H9 (cell line): ENCODE measurements around the gene ATPAF1. TPM values are rescaled to one million over a fixed set of nuclear protein-coding genes. Genes with fewer than 3 reads are reported as not detected.

Source experiments
- DNase-seq: peaks from one replicate; pipeline ENCODE4 v3.0.0-alpha.2; 2017
- H2AFZ ChIP-seq: one replicate; pipeline ENCODE4 v1.6.1; 2013; ENCODE audit warnings: mild to moderate bottlenecking, low read length, control low read depth, moderate library complexity
- H2AK5ac ChIP-seq: 2 replicates; pipeline ENCODE4 v1.6.1; 2013; ENCODE audit warnings: low read length, control low read depth, mixed read lengths; ENCODE audit not compliant: insufficient read length
- H2BK120ac ChIP-seq: one replicate; pipeline ENCODE4 v1.6.1; 2013; ENCODE audit warnings: low read depth, mild to moderate bottlenecking, low read length, control low read depth, inconsistent platforms; ENCODE audit not compliant: poor library complexity, severe bottlenecking
- H2BK12ac ChIP-seq: 2 replicates; pipeline ENCODE4 v1.6.1; 2013; ENCODE audit warnings: low read length, control low read depth, mixed read lengths, low read depth; ENCODE audit not compliant: insufficient read length
- H2BK15ac ChIP-seq: 2 replicates; pipeline ENCODE4 v1.6.1; 2013; ENCODE audit warnings: low read depth, low read length, control low read depth
- H2BK20ac ChIP-seq: one replicate; pipeline ENCODE4 v1.6.1; 2013; ENCODE audit warnings: low read depth, mild to moderate bottlenecking, low read length, control low read depth, inconsistent platforms; ENCODE audit not compliant: poor library complexity, severe bottlenecking
- H2BK5ac ChIP-seq: 2 replicates; pipeline ENCODE4 v1.6.1; 2013; ENCODE audit warnings: low read length, control low read depth, mixed read lengths; ENCODE audit not compliant: insufficient read length
- H3K14ac ChIP-seq: 2 replicates; pipeline ENCODE4 v1.6.1; 2013; ENCODE audit warnings: low read length, control low read depth; ENCODE audit not compliant: insufficient read depth
- H3K18ac ChIP-seq: 2 replicates; pipeline ENCODE4 v1.6.1; 2013; ENCODE audit warnings: low read depth, mild to moderate bottlenecking, mixed read lengths, low read length, control low read depth; ENCODE audit not compliant: insufficient read length
- H3K23ac ChIP-seq: 2 replicates; pipeline ENCODE4 v1.6.1; 2013; ENCODE audit warnings: low read length, control low read depth, mixed read lengths, low read depth; ENCODE audit not compliant: insufficient read length
- H3K23me2 ChIP-seq: 2 replicates; pipeline ENCODE4 v1.6.1; 2013; ENCODE audit warnings: low read depth, mild to moderate bottlenecking, mixed read lengths, low read length, control low read depth; ENCODE audit not compliant: insufficient read length, poor library complexity, severe bottlenecking
- H3K27ac ChIP-seq: 2 replicates; pipeline ENCODE4 v1.5.1; 2013; ENCODE audit warnings: low read length, control low read depth, mixed read lengths, low read depth; ENCODE audit not compliant: insufficient read length
- H3K27me3 ChIP-seq: 2 replicates; pipeline ENCODE4 v1.6.1; 2013; ENCODE audit warnings: low read length, control low read depth, inconsistent platforms; ENCODE audit not compliant: insufficient read depth
- H3K4ac ChIP-seq: 2 replicates; pipeline ENCODE4 v1.6.1; 2013; ENCODE audit warnings: low read depth, mild to moderate bottlenecking, control low read depth, inconsistent platforms, low read length, moderate library complexity
- H3K4me1 ChIP-seq: 2 replicates; pipeline ENCODE4 v1.6.1; 2013; ENCODE audit warnings: low read length, control low read depth, inconsistent platforms; ENCODE audit not compliant: insufficient read depth
- H3K4me2 ChIP-seq: 2 replicates; pipeline ENCODE4 v1.6.1; 2013; ENCODE audit warnings: low read length, control low read depth, mixed read lengths; ENCODE audit not compliant: insufficient read length, insufficient read depth
- H3K56ac ChIP-seq: 2 replicates; pipeline ENCODE4 v1.6.1; 2013; ENCODE audit warnings: low read depth, mild to moderate bottlenecking, mixed read lengths, low read length, control low read depth; ENCODE audit not compliant: insufficient read length
- H3K79me1 ChIP-seq: 2 replicates; pipeline ENCODE4 v1.6.1; 2013; ENCODE audit warnings: low read depth, mild to moderate bottlenecking, moderate library complexity, low read length, control low read depth, inconsistent platforms; ENCODE audit not compliant: insufficient read depth, poor library complexity, severe bottlenecking
- H3K79me2 ChIP-seq: 2 replicates; pipeline ENCODE4 v1.6.1; 2013; ENCODE audit warnings: low read length, control low read depth, inconsistent platforms; ENCODE audit not compliant: insufficient read depth
- H3K9ac ChIP-seq: 2 replicates; pipeline ENCODE4 v1.6.1; 2013; ENCODE audit warnings: low read length, control low read depth, mixed read lengths; ENCODE audit not compliant: insufficient read length; ENCODE audit errors: extremely low read depth
- H3K9me3 ChIP-seq: one replicate; pipeline ENCODE4 v1.6.1; 2013; ENCODE audit warnings: low read depth, low read length, inconsistent platforms; ENCODE audit not compliant: control insufficient read depth
- H3T11ph ChIP-seq: one replicate; pipeline ENCODE4 v1.6.1; 2013; ENCODE audit warnings: mild to moderate bottlenecking, low read length, control low read depth, inconsistent platforms
- H4K20me1 ChIP-seq: one replicate; pipeline ENCODE4 v1.6.1; 2013; ENCODE audit not compliant: control insufficient read depth, insufficient read length, insufficient read depth
- H4K5ac ChIP-seq: 2 replicates; pipeline ENCODE4 v1.6.1; 2013; ENCODE audit warnings: low read depth, mild to moderate bottlenecking, mixed read lengths, low read length, control low read depth; ENCODE audit not compliant: insufficient read length
- H4K8ac ChIP-seq: replicated peaks from 2 replicates; pipeline ENCODE4 v1.6.1; 2013; ENCODE audit warnings: low read length, control low read depth, mixed read lengths, low read depth; ENCODE audit not compliant: insufficient read length
- H4K91ac ChIP-seq: 2 replicates; pipeline ENCODE4 v1.6.1; 2013; ENCODE audit warnings: low read depth, mild to moderate bottlenecking, moderate library complexity, mixed read lengths, low read length, control low read depth; ENCODE audit not compliant: insufficient read length
- H3K27ac Mint-ChIP-seq, 3 experiments: 2 replicates in 2 of 3; 3 replicates in 1 of 3; pipeline ENCODE4 v1.8.0; 2020 to 2021; ENCODE audit warnings: mixed read lengths in 3 of 3, mild to moderate bottlenecking in 1 of 3, moderate library complexity in 1 of 3
- H3K27me3 Mint-ChIP-seq: 2 replicates; pipeline ENCODE4 v1.8.0; 2021; ENCODE audit warnings: low read depth, mild to moderate bottlenecking, moderate library complexity, mixed read lengths
- H3K36me3 Mint-ChIP-seq, 3 experiments: 2 replicates in 2 of 3; 3 replicates in 1 of 3; pipeline ENCODE4 v1.8.0; 2020 to 2021; ENCODE audit warnings: low read depth in 3 of 3, mixed read lengths in 3 of 3; ENCODE audit not compliant: insufficient read depth in 1 of 3
- H3K4me1 Mint-ChIP-seq, 2 experiments: 2 replicates each; pipeline ENCODE4 v1.8.0; 2020; ENCODE audit warnings: mixed read lengths in 2 of 2
- H3K4me3 Mint-ChIP-seq, 2 experiments: 2 replicates in 1 of 2; 3 replicates in 1 of 2; pipeline ENCODE4 v1.8.0; 2020 to 2021; ENCODE audit warnings: mild to moderate bottlenecking in 2 of 2, mixed read lengths in 2 of 2, moderate library complexity in 1 of 2
- H3K9me3 Mint-ChIP-seq, 2 experiments: 2 replicates in 1 of 2; 3 replicates in 1 of 2; pipeline ENCODE4 v1.8.0; 2020; ENCODE audit warnings: mild to moderate bottlenecking in 2 of 2, mixed read lengths in 2 of 2, moderate library complexity in 1 of 2
- CTCF ChIP-seq: fragments of 200-600 bp; sonication (generic); conservative IDR thresholded peaks from 3 replicates; pipeline ENCODE4 v1.8.0; 2021; ENCODE audit warnings: antibody characterized with exemption, mild to moderate bottlenecking
- WGBS: extraction: QIAGEN DNeasy Blood & Tissue Kit; methylation state at CpG from one replicate; pipeline ENCODE4 v1.1.7; 2013; ENCODE audit warnings: missing lambda C conversion rate, low lambda C conversion rate, mixed read lengths; ENCODE audit not compliant: insufficient read length; ENCODE audit errors: extremely low coverage; 5-methylcytosine and 5-hydroxymethylcytosine counted together
- total RNA-seq: library from RNA; stranded (reverse); gene quantifications from 2 replicates; pipeline ENCODE4 v1.2.1, GENCODE V29; 2021

ATPAF1 gene
- total RNA-seq, 1 experiment from 2014 or later = 57.3 TPM

GRCh38 chr1:46585312-46585938 is 82.7 kb downstream of the ATPAF1 start:
- H3K27ac Mint-ChIP-seq = peak overlapping the region in 2 of 3 experiments; percentile 4 to 12; a peak in 3 of 7 replicates
- H3K56ac ChIP-seq = no peak overlapping the region
- H3K27me3 Mint-ChIP-seq = no peaks in the 10 kb centered on the region
- H3K18ac ChIP-seq = no peak overlapping the region
- H2BK120ac ChIP-seq = no peak overlapping the region
- 0 out of 2 replicates have a peak, but pooled peaks cover 2% of the 10 kb centered on the region for H3K4me1 ChIP-seq
- H3K9me3 ChIP-seq = no peaks in the 10 kb centered on the region
- H3K14ac ChIP-seq = no peak overlapping the region
- no peak overlapping the region for H2AFZ ChIP-seq
- peaks cover 5 to 29% (median 5%) of the 10 kb centered on the region in 3 experiments; a peak in 6 of 7 replicates for H3K36me3 Mint-ChIP-seq
- no peak overlapping the region for H3K23ac ChIP-seq
- H3K4me3 Mint-ChIP-seq = no peak overlapping the region
- H2BK12ac ChIP-seq = no peak overlapping the region
- H3K4ac ChIP-seq = no peak overlapping the region
- no peak overlapping the region for H2AK5ac ChIP-seq
- no peak overlapping the region for H4K5ac ChIP-seq
- H3K9ac ChIP-seq = no peak overlapping the region
- no peaks in the 10 kb centered on the region for H3K79me1 ChIP-seq
- no peaks in the 10 kb centered on the region for H3K79me2 ChIP-seq
- no CpG with 5 or more reads among the region's 12 CpGs for WGBS
- DNase-seq = no peak
- H4K8ac ChIP-seq = no peak overlapping the region
- no peak overlapping the region for H2BK20ac ChIP-seq
- H4K91ac ChIP-seq = no peak overlapping the region
- H3K4me2 ChIP-seq = no peak overlapping the region
- no peak overlapping the region for H3K27ac ChIP-seq
- no peak for TF ChIP-seq CTCF
- no peak overlapping the region; the same call in 1 of the 2 replicates for H2BK15ac ChIP-seq
- H4K20me1 ChIP-seq = no peaks in the 10 kb centered on the region
- no peaks in the 10 kb centered on the region for H3K9me3 Mint-ChIP-seq
- H3K4me1 Mint-ChIP-seq = peaks cover 17 to 27% of the 10 kb centered on the region in 2 experiments
- no peaks in the 10 kb centered on the region for H3K27me3 ChIP-seq
- H3K23me2 ChIP-seq = no peaks in the 10 kb centered on the region
- H3T11ph ChIP-seq = no peak overlapping the region
- H2BK5ac ChIP-seq = no peak overlapping the region
